Measurements from ENCODE around the gene MICAL2. TPM values are rescaled to one million over a fixed set of nuclear protein-coding genes. Genes with fewer than 3 reads are reported as not detected.

Gene MICAL2
- total RNA-seq, 2 experiments from 2014 or later, result not detected

- ChIA-PET CTCF (ENCODE audit: unreplicated experiment) (interaction anchor here (1.0 kb wide), 1 partner anchor 16 kb away, joined by 3 read pairs; no protein-coding TSS in a partner anchor), POLR2A (no interaction called here)
- H4K20me1 ChIP-seq (ENCODE audit: insufficient read depth, low read length), result no peaks in the 10 kb centered on the region
- intact Hi-C loops (cut with micrococcal nuclease; ENCODE audit: unreplicated experiment), result no loop called here
- H2AFZ ChIP-seq (ENCODE audit: low read length), result no peak overlapping the region
- no peak overlapping the region for H3K27ac ChIP-seq (ENCODE audit: low read depth, low read length, poor library complexity, severe bottlenecking)
- BruUV-seq (replicated peaks), result no TSS peak
- no peaks in the 10 kb centered on the region for H3K9me3 ChIP-seq (ENCODE audit: low read length)
- H3K4me2 ChIP-seq (ENCODE audit: low read length), result no peak overlapping the region
- H3K4me3 ChIP-seq (ENCODE audit: low read depth, low read length, poor library complexity, severe bottlenecking), result no peak overlapping the region
- H3K4me1 ChIP-seq (ENCODE audit: insufficient read depth, low read length, poor library complexity, severe bottlenecking), result no peaks in the 10 kb centered on the region
- no peaks in the 10 kb centered on the region for H3K9me2 ChIP-seq (ENCODE audit: insufficient read depth, low read length)
- TF ChIP-seq CTCF (conservative IDR thresholded peaks at IDR 0.05; ENCODE audit: low read length), result no peak
- no peak for TF ChIP-seq EZH2phosphoT487 (IDR thresholded peaks at IDR 0.05; ENCODE audit: borderline replicate concordance, low read depth, low read length)
- no peaks in the 10 kb centered on the region for H3K79me2 ChIP-seq (ENCODE audit: insufficient read depth, low read depth, low read length)
- no peaks in the 10 kb centered on the region for H3K36me3 ChIP-seq (ENCODE audit: insufficient read depth, low read length)
- DNase-seq (ENCODE audit: low spot score), result no peak
Measured at GRCh38 chr11:12110714-12111548, 541 bp downstream of the MICAL2 start.

GRCh38 chr11:12111549-12112520 lies 1.4 kb downstream of the MICAL2 start:
- no peaks in the 10 kb centered on the region for H3K4me1 ChIP-seq (ENCODE audit: insufficient read depth, low read length, poor library complexity, severe bottlenecking)
- BruUV-seq (replicated peaks), result no TSS peak
- DNase-seq (ENCODE audit: low spot score), result no peak
- no peaks in the 10 kb centered on the region for H3K9me2 ChIP-seq (ENCODE audit: insufficient read depth, low read length)
- intact Hi-C loops (cut with micrococcal nuclease; ENCODE audit: unreplicated experiment), result no loop called here
- H4K20me1 ChIP-seq (ENCODE audit: insufficient read depth, low read length), result no peaks in the 10 kb centered on the region
- H2AFZ ChIP-seq (ENCODE audit: low read length), result no peak overlapping the region
- ChIA-PET POLR2A (no interaction called here), CTCF (ENCODE audit: unreplicated experiment) (interaction anchor here (1.0 kb wide), 1 partner anchor 15 kb away, joined by 3 read pairs; no protein-coding TSS in a partner anchor)
- no peaks in the 10 kb centered on the region for H3K36me3 ChIP-seq (ENCODE audit: insufficient read depth, low read length)
- TF ChIP-seq CTCF (conservative IDR thresholded peaks at IDR 0.05; ENCODE audit: low read length), result no peak
- H3K79me2 ChIP-seq (ENCODE audit: insufficient read depth, low read depth, low read length), result no peaks in the 10 kb centered on the region
- H3K9me3 ChIP-seq (ENCODE audit: low read length), result no peaks in the 10 kb centered on the region
- no peak overlapping the region for H3K4me3 ChIP-seq (ENCODE audit: low read depth, low read length, poor library complexity, severe bottlenecking)
- H3K27ac ChIP-seq (ENCODE audit: low read depth, low read length, poor library complexity, severe bottlenecking), result no peak overlapping the region
- H3K4me2 ChIP-seq (ENCODE audit: low read length), result no peak overlapping the region

Measured in OCI-LY7 (cell line).